GM21515 (cell line): Measurements from ENCODE around the gene PPM1M.

Experiments
- ATAC-seq: cut with Tn5 transposase; IDR thresholded peaks from one replicate; pipeline ENCODE4 v1.9.1; 2021; ENCODE audit not compliant: unreplicated experiment

PPM1M gene

GRCh38 chr3:52243791-52244628 is 1.5 kb upstream of the PPM1M start:
- ATAC-seq: no peak

GRCh38 chr3:52246264-52246620 is 683 bp downstream of the PPM1M start:
- ATAC-seq: no peak

DNA sequence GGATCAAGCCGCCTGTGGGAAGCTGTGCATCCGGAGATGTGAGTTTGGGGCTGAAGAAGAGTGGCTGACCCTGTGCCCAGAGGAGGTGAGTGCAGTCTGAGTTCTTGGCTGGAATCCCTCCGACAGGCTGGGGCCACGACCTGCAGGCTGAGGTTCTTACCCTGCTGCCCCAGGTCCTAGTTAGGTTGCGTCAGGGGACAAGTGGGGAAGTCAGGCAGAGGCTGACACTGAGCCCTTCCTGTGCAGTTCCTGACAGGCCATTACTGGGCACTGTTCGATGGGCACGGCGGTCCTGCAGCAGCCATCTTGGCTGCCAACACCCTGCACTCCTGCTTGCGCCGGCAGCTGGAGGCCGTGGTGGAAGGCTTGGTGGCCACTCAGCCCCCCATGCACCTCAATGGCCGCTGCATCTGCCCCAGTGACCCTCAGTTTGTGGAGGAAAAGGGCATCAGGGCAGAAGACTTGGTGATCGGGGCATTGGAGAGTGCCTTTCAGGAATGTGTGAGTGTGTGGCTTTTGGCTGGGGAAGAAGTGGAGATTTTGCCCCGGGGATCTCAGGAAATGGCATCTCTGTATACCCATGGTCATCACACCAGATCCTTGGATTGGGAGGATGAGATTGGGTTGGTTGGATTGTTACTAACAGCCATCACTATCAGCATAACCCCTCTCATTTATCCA is 1.3 kb downstream of the PPM1M start:
- ATAC-seq: no peak

DNA sequence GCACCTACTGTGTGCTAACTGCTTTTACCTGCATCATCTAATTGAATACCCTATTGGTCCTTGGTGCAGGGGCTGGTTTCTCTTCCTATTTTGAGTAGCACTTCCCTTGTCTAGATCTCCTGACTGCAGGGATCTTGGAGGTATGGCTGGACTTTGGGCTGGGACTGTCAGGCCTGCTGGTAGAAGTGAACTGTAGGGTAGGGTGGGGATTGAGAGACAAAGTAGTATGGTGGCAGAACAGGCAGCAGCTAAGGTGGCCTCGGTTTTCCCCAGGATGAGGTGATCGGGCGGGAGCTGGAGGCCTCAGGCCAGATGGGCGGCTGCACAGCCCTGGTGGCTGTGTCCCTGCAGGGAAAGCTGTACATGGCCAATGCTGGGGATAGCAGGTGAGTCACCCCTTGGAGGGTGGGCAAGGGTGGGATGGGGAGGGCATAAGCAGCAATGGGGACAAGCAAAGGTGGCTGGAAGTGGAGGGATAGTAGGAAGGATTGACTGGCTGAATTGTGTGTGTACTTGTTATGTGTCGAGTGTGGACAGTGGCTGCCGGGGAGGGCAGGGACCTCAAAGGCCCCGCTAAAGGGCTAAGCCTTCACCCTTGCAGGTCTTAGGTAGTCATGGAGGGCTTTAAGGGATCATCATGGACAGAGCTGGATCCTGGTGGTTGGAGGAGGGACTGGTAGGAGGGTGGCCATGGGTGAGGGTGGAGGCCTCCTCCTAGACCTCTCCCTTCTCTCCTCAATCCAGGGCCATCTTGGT is 2.0 kb downstream of the PPM1M start:
- no peak for ATAC-seq

GRCh38 chr3:52248165-52248541 is 2.6 kb downstream of the PPM1M start:
- no peak for ATAC-seq

- ATAC-seq: no peak
These were observed 3.4 kb downstream of the PPM1M start for GRCh38 chr3:52248816-52249547.

GRCh38 chr3:52249683-52250082 is 4.1 kb downstream of the PPM1M start:
- ATAC-seq: no peak

- no peak for ATAC-seq
These were observed 4.6 kb downstream of the PPM1M start for GRCh38 chr3:52250122-52250521.

DNA sequence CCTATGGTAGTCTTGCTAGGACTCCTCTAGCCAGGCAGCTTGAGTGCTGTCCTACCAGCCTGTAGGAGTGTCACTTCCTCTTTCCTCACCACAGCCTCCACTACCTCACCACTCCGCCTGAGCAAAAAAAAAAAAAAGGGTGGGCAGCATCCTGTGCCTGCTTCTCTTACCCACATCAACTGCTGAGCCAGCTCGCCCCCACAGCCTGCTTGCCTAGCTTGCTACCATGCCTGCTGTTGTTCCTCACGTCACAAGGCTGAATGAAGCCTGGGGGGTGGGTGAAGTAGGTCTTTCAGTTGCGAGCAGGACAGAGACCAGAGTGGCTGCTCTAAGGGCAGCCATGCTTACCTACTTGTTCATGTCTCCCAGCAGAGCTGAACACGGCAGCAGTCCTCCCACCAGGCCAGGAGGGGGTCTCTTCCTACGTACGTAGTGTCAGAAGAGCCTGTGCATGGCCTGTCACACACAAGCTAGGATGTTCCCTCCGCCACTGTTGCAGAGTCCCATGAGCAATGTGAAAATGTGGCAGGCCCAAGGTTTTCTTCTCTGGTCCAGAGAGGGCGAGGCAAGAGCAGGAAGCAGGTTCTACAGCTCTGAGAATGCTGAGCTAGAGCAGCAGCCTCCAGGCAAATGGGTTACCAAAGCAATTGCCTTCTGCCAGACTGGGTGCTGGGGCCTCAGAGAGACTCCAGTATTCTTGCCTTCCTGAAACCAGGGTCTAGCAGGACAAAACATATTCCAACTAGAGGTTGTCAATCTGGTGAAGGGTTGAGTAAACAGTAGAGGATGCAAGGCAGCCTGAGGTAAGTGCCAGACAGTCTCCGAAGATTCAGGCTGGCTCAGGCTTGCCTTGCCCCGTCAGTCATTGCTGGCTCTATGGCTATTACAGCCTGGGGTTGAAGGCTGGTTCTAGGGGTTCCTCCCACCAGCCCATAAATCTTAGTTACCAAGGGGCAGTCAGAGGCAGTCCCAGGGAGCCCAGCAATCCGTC is 8.1 kb downstream of the PPM1M start:
- ATAC-seq: peak; percentile 82

DNA sequence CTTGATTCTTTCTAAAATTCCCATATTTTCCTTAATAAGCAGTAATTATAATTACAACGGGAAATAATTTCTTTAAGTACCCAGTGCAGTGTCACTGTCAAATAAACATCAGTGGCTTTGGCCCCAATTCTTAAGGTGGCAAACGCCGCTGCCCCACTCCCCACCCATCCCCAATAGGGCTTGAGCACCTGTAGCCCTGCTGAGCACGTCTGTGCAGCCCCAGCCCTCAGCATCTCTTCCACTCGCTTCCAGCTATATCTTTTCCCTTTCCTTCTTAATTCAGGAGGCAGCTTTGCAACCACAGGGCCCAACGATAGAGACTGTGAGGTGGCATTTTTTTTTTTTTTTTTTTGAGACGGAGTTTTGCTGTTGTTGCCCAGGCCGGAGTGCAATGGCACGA is 9.0 kb downstream of the PPM1M start:
- ATAC-seq: no peak

- no peak for ATAC-seq
These were observed 10.6 kb downstream of the PPM1M start for GRCh38 chr3:52256159-52256558.

DNA sequence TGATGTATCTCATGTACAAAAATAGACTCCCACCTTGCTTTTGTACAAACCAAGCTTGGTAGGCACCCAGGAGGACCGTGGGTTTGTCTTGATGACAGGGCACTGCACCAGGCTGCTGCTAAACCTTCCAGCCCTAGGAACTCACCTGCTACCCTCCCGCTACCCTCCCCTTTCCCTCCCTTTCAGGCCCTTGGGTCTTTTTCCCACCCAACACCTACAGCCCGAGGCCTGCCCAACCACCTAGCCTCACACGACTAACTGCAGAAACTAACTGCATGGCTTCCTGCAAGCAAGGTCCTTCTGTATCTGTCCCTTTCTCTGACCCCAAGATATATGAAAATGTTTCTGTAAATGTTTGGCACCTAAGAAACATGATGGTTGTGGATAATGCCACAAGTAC is 11.1 kb downstream of the PPM1M start:
- no peak for ATAC-seq

DNA sequence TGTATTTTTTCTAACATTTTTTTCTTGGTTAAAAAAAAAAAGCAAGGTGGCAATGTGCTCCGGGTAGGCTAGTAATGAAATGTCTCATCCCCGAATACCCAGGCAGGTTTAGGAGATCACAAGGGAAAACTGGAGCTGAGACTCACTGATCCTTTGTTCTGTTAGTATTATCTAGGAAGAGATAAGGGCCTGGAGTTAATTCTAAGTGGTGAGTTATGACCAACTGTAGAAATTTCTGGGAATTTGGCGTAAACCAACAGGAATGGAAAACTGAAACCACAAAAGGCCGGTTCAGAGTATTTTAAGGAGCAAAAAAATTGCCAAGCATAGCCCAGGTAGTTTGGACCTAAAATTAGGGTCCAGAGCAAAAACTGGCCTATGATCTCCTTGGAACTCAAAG is 12.4 kb downstream of the PPM1M start:
- ATAC-seq: no peak

GRCh38 chr3:52259035-52259434 is 13.5 kb downstream of the PPM1M start:
- no peak for ATAC-seq

GRCh38 chr3:52259448-52259847 is 13.9 kb downstream of the PPM1M start:
- ATAC-seq: no peak

GRCh38 chr3:52262447-52262846 is 16.9 kb downstream of the PPM1M start:
- no peak for ATAC-seq

DNA sequence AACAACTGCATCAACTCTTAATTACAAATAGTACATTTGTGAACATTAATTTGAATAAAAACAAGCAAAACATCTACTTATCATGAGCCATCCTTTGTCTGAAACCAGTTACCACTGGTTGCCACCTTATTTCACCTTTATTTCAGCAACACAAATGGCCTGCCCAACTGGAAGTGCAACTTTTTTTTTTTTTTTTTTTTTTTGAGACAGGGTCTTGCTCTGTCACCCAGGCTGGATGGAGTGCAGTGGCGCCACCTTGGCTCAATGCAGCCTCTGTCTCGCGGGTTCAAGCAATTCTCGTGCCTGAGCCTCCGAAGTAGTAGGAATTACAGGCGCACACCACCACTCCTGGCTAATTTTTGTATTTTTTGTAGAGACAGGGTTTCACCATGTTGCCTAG is 19.8 kb downstream of the PPM1M start:
- ATAC-seq: no peak

DNA sequence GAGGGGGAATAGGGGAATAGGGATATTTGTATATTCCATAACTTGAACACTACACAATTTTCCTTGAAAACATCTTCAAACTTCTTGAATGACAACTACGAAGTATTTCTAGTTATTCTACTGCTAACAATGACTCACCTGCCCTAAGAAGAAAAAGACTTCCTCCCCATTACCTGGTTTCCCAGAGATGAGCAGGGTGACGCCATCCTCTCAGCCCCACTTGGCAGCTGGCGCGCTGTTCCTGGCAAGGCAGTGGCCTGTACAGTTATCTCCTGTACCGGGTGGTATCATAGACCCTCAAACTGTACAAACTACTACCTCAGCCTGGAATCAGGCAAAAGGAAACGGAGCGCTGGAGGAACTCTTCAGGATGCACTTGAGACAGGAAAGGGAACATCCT is 22.5 kb downstream of the PPM1M start:
- no peak for ATAC-seq

- ATAC-seq: no peak
These were observed 24.2 kb downstream of the PPM1M start for GRCh38 chr3:52269776-52270175.

GRCh38 chr3:52270252-52270754 is 24.7 kb downstream of the PPM1M start:
- no peak for ATAC-seq
